HG03025 (cell line): ENCODE results near the gene PDSS2.
A peak's percentile ranks its signal among the peaks of the same experiment; 100 is the strongest.
"Not testable (repeated sequence)": the region's sequence is repeated elsewhere in the genome, so short reads cannot be mapped to it uniquely, and the experiment has no call there.

Source experiments
- ATAC-seq: cut with Tn5 transposase; IDR thresholded peaks from one replicate; pipeline ENCODE4 v1.9.1; 2021; ENCODE audit warnings: mild to moderate bottlenecking, moderate library complexity; ENCODE audit not compliant: unreplicated experiment, low FRiP score

PDSS2 gene

DNA sequence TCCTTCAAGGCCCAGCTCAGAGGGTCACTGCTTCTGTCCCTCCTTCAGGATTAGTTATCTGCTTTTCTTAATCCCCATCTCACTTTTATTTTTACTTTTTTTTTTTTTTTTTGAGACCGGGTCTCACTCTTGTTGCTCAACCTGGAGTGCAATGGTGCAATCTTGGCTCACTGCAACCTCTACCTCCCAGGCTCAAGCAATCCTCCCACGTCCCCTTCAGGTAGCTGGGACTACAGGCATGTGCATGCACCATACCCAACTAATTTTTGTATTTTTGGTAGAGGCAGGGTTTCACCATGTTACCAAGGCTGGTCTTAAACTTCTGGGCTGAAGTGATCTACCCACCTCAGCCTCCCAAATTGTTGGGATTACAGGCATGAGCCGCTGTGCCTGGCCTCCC is 16.5 kb upstream of the PDSS2 start:
- not testable (repeated sequence) for ATAC-seq

DNA sequence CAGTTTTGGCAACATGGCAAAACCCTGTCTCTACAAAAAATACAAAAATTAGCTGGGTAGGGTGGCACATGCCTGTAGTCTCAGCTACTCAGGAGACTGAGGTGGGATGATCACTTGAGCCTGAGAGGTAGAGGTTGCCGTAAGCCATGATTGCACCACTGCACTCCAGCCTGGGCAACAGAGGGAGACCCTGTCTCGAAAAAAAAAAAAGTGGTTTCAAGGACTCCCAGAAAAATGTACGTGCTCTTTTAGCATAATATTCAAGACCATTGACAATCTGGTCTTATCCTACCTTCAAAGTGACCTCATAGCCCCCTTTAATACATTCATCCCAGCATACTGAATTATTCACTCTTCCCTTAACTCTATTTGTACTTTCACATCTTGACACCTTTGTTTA is 16.0 kb upstream of the PDSS2 start:
- ATAC-seq, result not testable (repeated sequence)

DNA sequence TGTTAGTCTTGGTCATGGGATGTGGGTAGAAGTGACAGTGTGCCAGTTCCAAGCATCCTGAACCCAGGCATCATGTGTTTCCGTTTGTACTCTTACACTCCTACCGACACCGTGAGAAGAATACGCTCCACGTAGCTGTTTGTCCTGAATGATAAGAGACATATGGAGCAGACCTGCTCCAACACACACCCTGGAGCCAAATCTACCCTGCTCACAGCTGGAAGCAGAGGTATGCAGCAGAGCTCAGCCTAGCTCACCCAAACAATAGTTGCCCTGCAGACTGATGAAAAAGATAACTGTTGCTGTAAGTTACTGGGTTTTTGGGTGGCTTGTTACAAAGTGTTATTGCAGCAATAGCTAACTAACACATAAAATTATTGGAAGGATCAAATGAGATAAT is 14.3 kb upstream of the PDSS2 start:
- ATAC-seq, result no peak

DNA sequence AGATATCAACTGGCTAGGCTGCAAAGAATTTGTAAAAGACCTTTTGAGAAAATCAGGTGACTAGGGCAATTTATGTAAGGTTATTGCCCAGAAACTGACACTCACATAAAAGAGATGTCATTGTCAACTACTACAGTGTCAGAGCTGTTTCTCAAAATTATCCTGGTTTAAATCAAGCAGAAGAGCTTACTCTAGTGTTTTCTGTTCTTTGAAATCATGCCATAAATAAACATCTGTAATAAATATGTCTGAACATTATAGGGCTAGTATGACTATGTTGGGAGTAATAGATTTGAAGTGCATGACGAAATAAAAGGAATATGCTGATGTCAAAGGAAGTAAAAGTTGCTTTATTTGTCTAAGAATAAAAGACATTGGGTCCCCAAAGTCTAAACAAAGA is 11.0 kb upstream of the PDSS2 start:
- ATAC-seq, result no peak

DNA sequence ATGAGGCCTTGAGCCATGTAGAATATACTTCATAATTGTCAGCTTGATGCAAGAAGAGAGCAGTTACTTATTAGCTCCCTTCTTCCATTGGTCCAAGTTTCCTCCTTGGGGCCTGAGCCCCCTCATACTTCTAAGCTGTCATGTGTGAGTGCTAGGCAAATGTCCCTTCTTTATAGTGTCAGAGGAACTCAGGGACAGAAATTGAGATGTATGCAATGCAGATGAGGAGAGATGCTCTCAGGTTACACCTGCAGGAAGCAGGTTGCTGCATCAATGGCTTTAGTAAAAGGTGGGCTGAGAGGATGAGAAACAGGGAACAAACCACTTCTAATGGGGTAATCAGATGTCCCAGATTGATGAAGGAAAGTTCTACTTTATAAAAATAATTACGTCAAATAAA is 6.7 kb upstream of the PDSS2 start:
- ATAC-seq, result no peak

DNA sequence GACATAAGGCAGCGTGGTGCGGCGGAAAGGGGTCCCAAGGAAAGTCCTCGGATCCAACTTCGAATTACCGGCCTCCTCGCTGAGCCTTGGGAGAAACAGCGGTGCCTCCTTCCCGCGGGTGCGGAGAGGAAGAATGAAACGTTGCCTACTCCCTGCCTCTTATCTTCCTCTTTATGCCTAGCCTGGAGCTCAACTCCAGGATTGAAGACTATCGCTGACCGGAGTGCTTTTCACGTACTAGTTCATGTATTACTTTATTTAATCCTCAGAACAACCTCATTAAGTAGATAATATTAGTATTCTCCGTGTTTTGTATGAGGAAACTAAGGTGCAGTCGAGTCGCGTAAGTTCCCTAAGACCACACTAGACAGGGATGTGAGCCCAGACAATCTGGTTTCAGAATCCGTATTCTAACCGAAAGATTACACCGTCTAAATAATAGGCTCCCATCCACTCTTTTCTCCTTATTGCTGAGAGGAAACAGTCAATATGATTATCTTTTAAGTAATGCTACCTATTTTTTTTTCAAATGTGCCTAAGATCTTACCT is 793 bp upstream of the PDSS2 start:
- ATAC-seq, result no peak

DNA sequence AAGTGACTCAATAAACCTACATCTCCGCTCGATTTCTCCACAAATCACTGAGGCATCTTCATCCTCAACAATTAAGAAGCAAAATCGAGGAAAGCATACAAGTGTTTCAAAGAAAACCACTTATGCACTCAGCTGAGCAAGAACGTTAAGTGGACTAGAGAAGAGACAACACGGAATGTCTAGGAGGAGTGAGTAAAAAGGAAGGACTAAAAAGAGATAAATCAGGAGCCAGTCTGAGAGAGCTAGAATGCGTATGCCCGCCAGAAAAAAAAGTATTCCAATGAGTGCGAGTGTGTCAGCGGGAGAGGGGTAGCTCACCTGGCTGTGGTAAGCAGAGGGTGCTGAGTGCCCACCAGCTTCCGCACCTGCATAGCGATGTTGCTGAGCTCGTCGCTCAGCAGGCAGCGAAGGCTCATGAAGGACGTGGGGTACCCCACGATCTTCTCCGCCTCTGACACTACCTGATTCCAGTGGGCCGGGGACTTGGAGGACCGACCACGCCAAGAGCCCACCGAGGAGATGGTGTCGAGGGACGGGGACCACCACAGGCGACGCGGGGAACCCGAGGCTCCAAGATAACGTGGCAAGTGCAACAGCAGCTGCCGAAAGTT is 587 bp downstream of the PDSS2 start:
- peak; percentile 22 for ATAC-seq

DNA sequence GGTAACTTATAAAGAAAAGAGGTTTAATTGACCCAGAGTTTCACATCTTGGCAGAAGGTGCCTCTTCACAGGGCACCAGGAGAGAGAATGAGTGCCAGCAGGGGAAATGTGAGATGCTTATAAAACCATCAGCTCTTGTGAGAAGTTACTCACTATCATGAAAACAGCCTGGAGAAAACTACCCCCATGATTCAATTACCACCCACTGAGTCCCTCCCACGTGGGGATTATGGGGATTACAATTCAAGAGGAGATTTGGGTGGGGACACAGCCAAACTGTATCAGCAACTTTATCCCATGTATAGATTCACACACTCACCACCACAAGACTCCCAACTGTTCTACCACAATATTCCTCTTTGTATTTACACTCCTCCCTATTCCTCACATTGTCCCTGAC is 10.6 kb downstream of the PDSS2 start:
- no peak for ATAC-seq

DNA sequence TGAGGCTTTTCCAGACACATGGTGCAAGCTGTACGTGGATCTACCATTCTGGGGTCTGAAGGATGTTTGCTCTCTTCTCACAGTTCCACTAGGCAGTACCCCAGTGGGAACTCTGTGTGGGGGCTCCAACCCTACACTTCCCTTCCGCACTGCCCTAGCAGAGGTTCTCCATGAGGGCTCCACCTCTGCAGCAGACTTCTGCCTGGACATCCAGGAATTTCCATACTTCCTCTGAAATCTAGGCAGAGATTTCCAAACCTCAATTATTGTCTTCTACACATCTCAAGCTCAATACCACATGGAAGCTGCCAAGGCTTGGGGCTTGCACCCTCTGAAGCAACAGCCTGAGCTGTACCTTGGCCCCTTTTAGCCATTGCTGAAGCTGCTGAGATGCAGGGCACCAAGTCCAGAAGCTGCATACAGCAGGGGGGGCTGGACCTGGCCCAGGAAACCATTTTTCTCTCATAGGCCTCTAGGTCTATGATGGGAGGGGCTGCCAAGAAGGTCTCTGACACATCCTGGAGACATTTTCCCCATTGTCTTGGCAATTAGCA is 11.6 kb downstream of the PDSS2 start:
- ATAC-seq, result no peak

DNA sequence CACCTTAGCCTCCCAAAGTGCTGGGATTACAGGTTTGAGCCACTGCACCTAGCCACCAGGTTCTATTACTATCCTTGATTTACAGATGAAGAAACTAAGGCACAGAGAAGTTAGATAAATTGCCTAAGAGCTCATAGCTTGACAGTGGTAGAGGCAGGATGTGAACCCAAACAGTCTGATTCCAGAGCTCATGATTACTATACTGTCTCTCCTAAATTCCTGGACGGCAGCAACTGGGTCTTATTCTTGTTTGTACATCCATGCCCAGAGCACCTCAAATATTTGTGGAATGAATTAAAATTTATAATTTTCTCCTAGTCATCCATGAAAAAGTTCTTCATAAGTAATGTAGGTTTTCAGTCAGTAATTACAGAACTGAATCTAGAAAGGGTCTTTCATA is 15.1 kb downstream of the PDSS2 start:
- no peak for ATAC-seq

DNA sequence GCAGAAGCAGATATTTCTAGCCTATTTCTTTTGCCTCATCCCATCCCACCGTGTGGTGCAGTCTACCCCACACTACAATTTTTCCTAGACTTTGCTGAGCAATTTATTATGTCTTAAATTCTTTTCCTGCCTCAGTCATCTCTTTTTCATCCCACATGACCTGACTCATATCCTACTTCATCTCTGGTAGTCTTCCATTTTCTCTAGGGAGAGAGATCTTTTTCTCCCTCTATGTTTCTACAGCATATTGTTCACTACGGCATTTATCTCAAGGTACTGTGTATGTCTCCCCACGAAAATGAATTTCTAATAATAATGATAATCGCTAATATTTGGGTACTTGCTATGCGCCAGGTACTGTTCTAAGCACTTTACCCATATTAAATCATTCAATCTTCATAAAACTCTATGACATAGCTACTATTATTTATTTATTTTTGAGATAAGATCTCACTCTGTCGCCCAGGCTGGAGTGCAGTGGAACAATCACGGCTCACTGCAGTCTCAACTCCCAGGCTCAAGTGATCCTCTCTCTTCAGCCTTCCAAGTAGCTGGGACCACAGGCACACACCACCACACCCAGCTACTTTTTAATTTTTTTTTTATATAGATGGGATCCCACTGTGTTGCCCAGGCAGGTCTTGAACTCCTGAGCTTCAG is 15.6 kb downstream of the PDSS2 start:
- ATAC-seq, result no peak

DNA sequence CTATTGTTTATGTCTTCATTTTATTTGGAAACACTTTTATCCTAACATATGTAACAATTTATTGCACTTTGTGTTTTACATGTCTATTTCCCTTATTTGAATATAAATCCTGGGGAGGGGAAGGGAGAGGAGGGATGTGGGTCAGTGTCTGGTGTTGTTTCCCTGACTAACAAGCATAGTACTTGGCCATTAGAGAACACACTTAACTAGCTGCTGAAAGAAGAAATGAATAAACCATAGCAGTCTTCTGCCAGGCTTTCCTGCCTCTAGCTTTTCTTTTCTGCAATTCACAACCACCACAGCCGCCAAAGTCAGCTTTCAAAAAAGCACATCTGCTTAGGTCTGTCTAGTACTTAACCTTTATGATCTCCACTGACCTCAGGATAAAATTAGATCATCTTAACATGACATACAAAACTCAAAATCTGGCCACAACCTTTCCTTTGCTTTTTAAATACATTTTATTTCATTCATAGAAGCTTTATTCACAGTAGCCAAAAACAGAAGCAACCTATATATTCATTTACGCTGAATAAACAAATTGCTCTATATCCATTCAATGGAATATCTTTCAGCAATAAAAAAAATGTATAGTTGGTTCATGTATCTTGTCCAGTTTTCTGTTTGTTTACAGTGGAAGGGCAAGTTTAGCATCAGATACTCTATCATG is 16.3 kb downstream of the PDSS2 start:
- no peak for ATAC-seq

DNA sequence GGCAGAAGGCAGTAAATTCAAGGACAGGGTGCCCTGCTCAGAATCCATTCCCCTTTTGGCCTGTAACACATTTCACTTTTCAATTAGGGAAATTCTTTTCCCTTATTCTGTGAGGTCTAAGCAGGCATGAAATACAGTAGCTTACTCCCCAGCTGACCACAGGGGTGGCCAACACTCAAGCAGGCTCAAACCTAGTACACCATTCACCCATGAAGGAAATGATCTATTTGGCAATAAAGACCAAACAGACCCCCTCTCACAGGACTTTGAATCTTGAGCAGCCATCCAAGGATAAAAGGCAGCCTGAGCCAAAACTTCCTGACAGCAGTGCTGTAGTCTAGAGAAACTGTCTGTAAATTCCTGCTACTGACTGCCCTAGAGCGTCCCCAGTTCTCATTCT is 17.7 kb downstream of the PDSS2 start:
- ATAC-seq, result no peak

DNA sequence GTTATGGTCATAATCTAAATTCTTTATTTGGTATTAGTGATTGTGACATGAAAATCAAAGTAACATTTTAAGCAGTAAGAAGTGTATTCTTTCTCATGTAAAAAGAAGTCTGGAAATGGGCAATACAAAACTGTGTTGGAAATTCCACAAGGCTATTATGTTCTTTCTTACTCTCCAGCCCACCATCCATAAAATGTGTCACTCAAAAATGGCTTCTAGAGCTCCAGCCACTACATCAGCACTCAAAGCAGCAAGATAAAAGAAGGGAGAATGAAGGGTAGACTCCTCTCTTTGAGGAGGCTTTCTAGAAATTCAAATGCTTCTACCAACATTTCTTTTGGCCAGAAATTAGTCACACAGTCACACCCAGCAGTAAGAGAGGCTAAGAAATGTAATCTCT is 18.4 kb downstream of the PDSS2 start:
- ATAC-seq, result no peak

DNA sequence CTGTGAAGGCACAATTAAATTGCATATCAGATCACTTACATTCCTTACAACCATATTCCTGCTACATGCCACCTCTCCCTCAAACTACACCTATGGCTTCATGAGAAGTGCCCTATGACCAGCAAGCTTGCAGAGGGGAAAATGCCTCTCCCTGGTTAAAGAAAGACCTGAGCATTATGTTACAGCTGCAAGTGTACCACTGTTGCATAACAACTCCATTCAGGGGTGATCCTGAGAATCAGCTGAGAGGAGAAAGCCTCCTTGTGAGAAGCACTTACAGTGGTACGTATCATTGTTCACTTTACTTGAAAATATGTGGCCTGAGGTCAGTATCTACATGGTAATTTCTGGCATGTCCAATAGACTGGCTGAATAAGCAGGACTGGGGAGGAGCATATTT is 20.0 kb downstream of the PDSS2 start:
- ATAC-seq, result no peak

DNA sequence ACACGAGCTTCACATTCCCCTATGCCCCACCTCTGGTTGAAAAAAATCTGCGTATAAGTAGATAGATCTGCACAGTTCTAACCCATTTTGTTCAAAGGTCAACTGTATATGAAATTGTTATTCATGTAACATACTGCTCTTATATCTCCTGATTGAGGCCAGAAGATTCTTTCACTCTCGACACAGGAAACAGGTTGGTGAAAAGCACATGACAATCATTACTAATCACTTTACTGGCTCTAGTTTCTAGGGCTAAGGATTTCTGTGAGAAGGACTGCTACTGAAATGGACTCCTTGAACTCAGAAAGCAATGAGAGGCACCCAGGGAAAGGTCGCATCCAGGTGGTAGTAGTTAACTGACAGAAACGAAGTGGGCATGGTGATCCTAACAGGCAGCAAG is 21.7 kb downstream of the PDSS2 start:
- no peak for ATAC-seq

DNA sequence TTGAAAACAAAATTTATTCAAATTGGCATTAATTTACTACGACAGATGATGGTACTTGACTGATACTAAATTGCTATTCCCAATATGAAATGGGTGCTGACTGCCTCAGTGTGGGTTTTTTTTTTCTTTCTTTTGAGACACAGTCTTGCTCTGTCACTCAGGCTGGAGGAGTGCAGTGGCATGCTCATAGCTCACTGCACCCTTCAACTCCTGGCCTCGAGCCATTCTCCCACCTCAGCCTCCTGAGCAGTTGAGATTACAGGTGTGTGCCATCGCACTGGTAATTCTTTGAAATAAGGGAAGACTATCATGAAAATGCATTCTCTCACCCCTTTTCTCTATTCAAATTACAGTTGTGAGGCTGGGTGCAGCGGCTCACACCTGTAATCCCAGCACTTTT is 22.5 kb downstream of the PDSS2 start:
- no peak for ATAC-seq

DNA sequence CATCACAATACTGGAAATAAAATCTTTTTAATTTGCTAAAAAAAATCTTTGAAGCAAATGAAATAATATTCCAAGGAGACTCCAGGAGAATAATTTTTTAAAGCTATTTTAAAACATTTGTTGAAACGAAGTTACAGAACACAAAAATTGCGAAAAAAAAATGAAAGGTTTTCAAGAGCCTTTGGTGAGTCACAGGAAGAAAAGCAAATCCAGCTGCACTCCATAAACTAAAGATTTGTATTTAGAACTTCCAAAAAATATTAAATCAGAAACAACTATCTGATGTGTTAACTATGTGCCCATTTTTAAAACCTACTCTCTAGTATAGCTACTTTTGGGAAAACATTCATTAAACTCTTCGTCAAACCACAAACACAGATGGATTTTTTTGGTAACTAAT is 23.6 kb downstream of the PDSS2 start:
- ATAC-seq, result no peak

DNA sequence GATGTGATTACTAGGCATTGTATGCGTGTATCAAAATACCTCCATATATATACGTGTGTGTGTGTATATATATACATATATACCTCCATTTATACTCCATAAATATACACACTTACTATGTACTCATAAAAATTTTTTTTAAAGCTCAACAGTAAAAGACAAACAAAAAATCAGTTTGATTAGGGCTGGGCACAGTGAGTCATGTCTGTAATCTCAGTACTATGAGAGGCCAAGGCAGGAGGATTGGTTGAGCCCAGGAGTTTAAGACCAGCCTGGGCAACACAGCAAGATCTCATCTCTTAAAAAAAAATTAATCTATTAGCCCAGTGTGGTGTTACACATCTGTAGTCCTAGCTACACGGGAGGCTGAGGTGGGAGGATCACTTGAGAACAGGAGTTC is 24.6 kb downstream of the PDSS2 start:
- ATAC-seq, result no peak

DNA sequence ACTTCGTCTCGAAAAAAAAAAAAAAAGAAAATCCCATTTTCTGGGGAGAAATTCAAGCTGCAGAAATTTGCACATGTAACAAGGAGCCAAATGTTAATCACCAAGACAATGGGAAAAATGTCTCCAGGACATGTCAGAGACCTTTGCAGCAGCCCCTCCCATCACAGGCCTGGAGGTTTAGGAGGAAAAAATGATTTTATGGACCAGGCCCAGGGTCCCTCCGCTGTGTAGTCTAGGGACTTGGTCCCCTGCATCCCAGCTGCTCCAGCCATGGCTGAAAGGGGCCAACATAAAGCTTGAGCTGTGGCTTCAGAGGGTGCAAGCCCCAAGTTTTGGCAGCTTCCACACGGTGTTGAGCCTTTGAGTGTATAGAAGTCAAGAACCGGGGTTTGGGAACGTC is 33.4 kb downstream of the PDSS2 start:
- not testable (repeated sequence) for ATAC-seq

DNA sequence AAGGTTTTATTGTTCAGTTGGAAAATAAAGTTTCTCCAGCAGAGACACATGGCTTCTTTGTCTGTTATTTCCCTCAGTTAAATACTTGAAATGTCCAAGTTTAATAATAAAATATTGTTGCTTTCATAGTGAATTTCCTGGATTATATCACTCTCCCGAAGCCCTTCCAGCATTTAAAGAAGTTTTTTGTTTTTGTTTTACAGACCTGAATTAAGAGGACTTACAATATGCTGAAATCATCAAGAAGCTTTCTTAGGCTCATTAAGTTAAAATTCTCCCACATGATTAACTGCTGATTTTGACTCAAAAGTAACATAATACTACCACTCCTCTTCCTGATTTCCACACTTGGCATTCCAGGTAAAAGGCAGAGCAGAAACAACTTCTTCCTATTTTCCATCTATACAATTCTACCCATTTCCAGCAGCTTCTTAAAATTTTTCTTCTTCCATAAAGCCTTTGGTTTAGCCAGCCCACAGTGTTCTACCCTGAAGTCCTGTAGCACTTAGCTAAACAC is 35.8 kb downstream of the PDSS2 start:
- ATAC-seq, result no peak
